DOHH2 (cell line): ENCODE results near the gene OLFM2.

Source experiments
- H3F3A ChIP-seq: fragments of 200-600 bp; sonication (generic), shearing (Covaris generic); 2 replicates; pipeline ENCODE4 v1.6.0; 2016; ENCODE audit warnings: antibody characterized with exemption, mild to moderate bottlenecking; ENCODE audit not compliant: control insufficient read depth, insufficient read depth
- H3K27ac ChIP-seq: fragments of 200-600 bp; sonication (generic); 2 replicates; pipeline ENCODE4 v1.5.1; 2014; ENCODE audit warnings: low read depth, mild to moderate bottlenecking, low read length, moderate library complexity
- H3K27me3 ChIP-seq: fragments of 200-600 bp; sonication (generic); 2 replicates; pipeline ENCODE4 v1.6.1; 2014; ENCODE audit warnings: mild to moderate bottlenecking, low read length, mixed read lengths; ENCODE audit not compliant: control insufficient read depth
- H3K36me3 ChIP-seq: fragments of 200-600 bp; sonication (generic); 2 replicates; pipeline ENCODE4 v1.6.1; 2014; ENCODE audit warnings: mild to moderate bottlenecking, low read length, moderate library complexity, mixed read lengths; ENCODE audit not compliant: control insufficient read depth
- H3K4me1 ChIP-seq: fragments of 200-600 bp; sonication (generic); 2 replicates; pipeline ENCODE4 v1.6.1; 2014; ENCODE audit warnings: mild to moderate bottlenecking, low read length, mixed read lengths; ENCODE audit not compliant: control insufficient read depth
- H3K4me2 ChIP-seq: fragments of 200-600 bp; sonication (generic); 2 replicates; pipeline ENCODE4 v1.6.0; 2014; ENCODE audit warnings: mild to moderate bottlenecking, low read length, moderate library complexity
- H3K4me3 ChIP-seq: fragments of 200-600 bp; sonication (generic); 2 replicates; pipeline ENCODE4 v1.5.1; 2014; ENCODE audit warnings: mild to moderate bottlenecking, low read length, mixed read lengths
- H3K79me2 ChIP-seq: fragments of 200-600 bp; sonication (generic); 2 replicates; pipeline ENCODE4 v1.6.1; 2014; ENCODE audit warnings: mild to moderate bottlenecking, low read length, mixed read lengths; ENCODE audit not compliant: control insufficient read depth
- H3K9me2 ChIP-seq: fragments of 200-600 bp; sonication (generic); replicated peaks from 2 replicates; pipeline ENCODE4 v1.6.1; 2014; ENCODE audit warnings: mild to moderate bottlenecking, low read length, mixed read lengths; ENCODE audit not compliant: control insufficient read depth
- H3K9me3 ChIP-seq: fragments of 200-600 bp; sonication (generic); 2 replicates; pipeline ENCODE4 v1.6.1; 2014; ENCODE audit warnings: antibody characterized with exemption, low read length, mixed read lengths; ENCODE audit not compliant: control insufficient read depth, insufficient read depth
- H4K20me1 ChIP-seq: fragments of 200-600 bp; sonication (generic); 2 replicates; pipeline ENCODE4 v1.6.0; 2014; ENCODE audit warnings: low read depth, mild to moderate bottlenecking, antibody characterized with exemption, low read length, moderate library complexity; ENCODE audit not compliant: control insufficient read depth, insufficient read depth
- CTCF ChIP-seq: fragments of 200-600 bp; sonication (generic); IDR thresholded peaks from one replicate; pipeline ENCODE4 v1.5.1; 2014; ENCODE audit warnings: antibody characterized with exemption, mild to moderate bottlenecking, low read depth, low read length; ENCODE audit not compliant: poor library complexity, severe bottlenecking
- EZH2phosphoT487 ChIP-seq: fragments of 200-600 bp; sonication (generic); IDR thresholded peaks from 2 replicates; pipeline ENCODE4 v1.6.1; 2017; ENCODE audit warnings: borderline replicate concordance, mild to moderate bottlenecking, antibody characterized with exemption, low read length, moderate library complexity, mixed read lengths

Gene OLFM2

GRCh38 chr19:9910625-9911024, 25.7 kb downstream of the OLFM2 start:
- Histone ChIP-seq H3K27ac (no peak overlapping the region), H3K4me2 (no peak overlapping the region), H3K36me3 (no peaks in the 10 kb centered on the region), H3K79me2 (no peaks in the 10 kb centered on the region), H3K27me3 (peaks cover 10% of the 10 kb centered on the region; the same call in 1 of the 2 replicates), H3F3A (no peaks in the 10 kb centered on the region), H3K4me1 (peaks cover 3% of the 10 kb centered on the region; the same call in 1 of the 2 replicates), H4K20me1 (no peaks in the 10 kb centered on the region), H3K9me3 (no peaks in the 10 kb centered on the region), H3K9me2 (no peaks in the 10 kb centered on the region), H3K4me3 (no peak overlapping the region)
- TF ChIP-seq EZH2phosphoT487 (no peak), CTCF (no peak)

GRCh38 chr19:9909251-9909650, 27.1 kb downstream of the OLFM2 start:
- no peak for TF ChIP-seq CTCF
- no peak for TF ChIP-seq EZH2phosphoT487
- H3K4me3 ChIP-seq, result no peak overlapping the region
- H3K79me2 ChIP-seq, result no peaks in the 10 kb centered on the region
- no peaks in the 10 kb centered on the region for H3F3A ChIP-seq
- peaks cover under 1% of the 10 kb centered on the region; the same call in 1 of the 2 replicates for H3K4me1 ChIP-seq
- H3K9me2 ChIP-seq, result no peaks in the 10 kb centered on the region
- H3K27me3 ChIP-seq, result peaks cover 10% of the 10 kb centered on the region; the same call in 1 of the 2 replicates
- H3K4me2 ChIP-seq, result no peak overlapping the region
- H4K20me1 ChIP-seq, result no peaks in the 10 kb centered on the region
- no peak overlapping the region for H3K27ac ChIP-seq
- H3K36me3 ChIP-seq, result no peaks in the 10 kb centered on the region
- H3K9me3 ChIP-seq, result no peaks in the 10 kb centered on the region

- H3F3A ChIP-seq, result no peaks in the 10 kb centered on the region
- no peaks in the 10 kb centered on the region for H3K79me2 ChIP-seq
- no peaks in the 10 kb centered on the region for H3K4me1 ChIP-seq
- no peaks in the 10 kb centered on the region for H4K20me1 ChIP-seq
- no peak overlapping the region for H3K27ac ChIP-seq
- no peaks in the 10 kb centered on the region for H3K9me3 ChIP-seq
- no peaks in the 10 kb centered on the region for H3K9me2 ChIP-seq
- no peak overlapping the region for H3K4me2 ChIP-seq
- H3K4me3 ChIP-seq, result no peak overlapping the region
- H3K36me3 ChIP-seq, result no peaks in the 10 kb centered on the region
- peaks cover 6% of the 10 kb centered on the region; the same call in 1 of the 2 replicates for H3K27me3 ChIP-seq
- TF ChIP-seq CTCF (no peak), EZH2phosphoT487 (no peak)
Observed at GRCh38 chr19:9906475-9907087, 29.7 kb downstream of the OLFM2 start.
